SH-SY5Y (cell line): Measurements from ENCODE around the gene NEK5.

Experiments used
- GATA2 ChIP-seq: IDR thresholded peaks from 2 replicates; pipeline ENCODE4 v1.6.1; 2011; ENCODE audit warnings: mild to moderate bottlenecking, low read depth, low read length
- GATA3 ChIP-seq: IDR thresholded peaks from 2 replicates; pipeline ENCODE4 v1.6.1; 2011; ENCODE audit warnings: low read depth, mild to moderate bottlenecking, low read length, moderate library complexity

DNA sequence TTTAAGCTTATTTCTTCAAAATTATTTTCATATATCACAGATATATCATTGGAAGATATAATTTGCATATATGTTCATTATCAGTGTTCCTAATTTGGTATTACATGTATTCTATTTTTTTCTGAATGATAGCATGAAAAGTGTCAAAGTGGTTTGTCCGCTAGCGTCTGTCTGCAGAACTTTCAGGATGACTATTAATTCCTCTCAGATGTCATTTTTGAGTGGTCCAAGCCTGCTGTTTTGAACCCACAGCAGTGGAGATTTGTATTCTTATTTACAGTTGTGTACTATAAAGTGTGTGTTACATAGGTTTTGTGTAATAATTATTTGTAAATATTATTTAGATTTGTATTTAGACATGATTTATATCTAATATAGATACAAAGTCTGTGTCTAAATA, 95.8 kb downstream of the NEK5 start:
- TF ChIP-seq GATA3: no peak
- TF ChIP-seq GATA2: no peak
